Suprapubic skin (tissue), 4 donors: ENCODE measurements around the gene SERPING1. TPM values are rescaled to one million over a fixed set of nuclear protein-coding genes. Genes with fewer than 3 reads are reported as not detected.

Experiments
- DNase-seq, 2 donors: peaks; one replicate each; pipeline ENCODE4 v3.0.0-alpha.2; 2019; ENCODE audit warnings: low spot score in 2 of 2
- H3K27ac ChIP-seq: fragments of 200-600 bp; sonication (generic); one replicate; pipeline ENCODE4 v1.5.1; 2019
- H3K27me3 ChIP-seq: fragments of 200-600 bp; sonication (generic); one replicate; pipeline ENCODE4 v1.5.1; 2019
- H3K36me3 ChIP-seq: fragments of 200-600 bp; sonication (generic); one replicate; pipeline ENCODE4 v1.5.1; 2019
- H3K4me1 ChIP-seq: fragments of 200-600 bp; sonication (generic); one replicate; pipeline ENCODE4 v1.5.1; 2019
- H3K4me3 ChIP-seq: fragments of 200-600 bp; sonication (generic); one replicate; pipeline ENCODE4 v1.5.1; 2019; ENCODE audit warnings: mild to moderate bottlenecking
- H3K9me3 ChIP-seq: fragments of 200-600 bp; sonication (generic); one replicate; pipeline ENCODE4 v1.5.1; 2019
- CTCF ChIP-seq, 2 donors: fragments of 200-600 bp in 1 of 2; fragments of 450-650 bp in 1 of 2; sonication (generic) in 1 of 2; IDR thresholded peaks; one replicate each; pipeline ENCODE4 v1.5.1; 2016 to 2019; ENCODE audit warnings: antibody characterized with exemption in 2 of 2, mild to moderate bottlenecking in 1 of 2, moderate library complexity in 1 of 2
- EP300 ChIP-seq: sonication (generic); formaldehyde crosslinking; IDR thresholded peaks from one replicate; pipeline ENCODE4 v1.6.1; 2017; ENCODE audit warnings: antibody characterized with exemption
- POLR2A ChIP-seq, 2 donors: fragments of 450-650 bp; IDR thresholded peaks; one replicate each; pipeline ENCODE4 v1.6.1; 2017; ENCODE audit warnings: antibody characterized with exemption in 2 of 2, mild to moderate bottlenecking in 2 of 2, moderate library complexity in 2 of 2
- POLR2AphosphoS5 ChIP-seq, 3 donors: sonication (generic); formaldehyde crosslinking; IDR thresholded peaks; one replicate each; pipeline ENCODE4 v1.6.1; 2017; ENCODE audit warnings: antibody characterized with exemption in 3 of 3
- WGBS: methylation state at CpG from one replicate; pipeline ENCODE4 v1.1.5; 2018; 5-methylcytosine and 5-hydroxymethylcytosine counted together
- total RNA-seq, 4 donors: library from RNA; depleted of rRNA; stranded (reverse); fragments of >200 nt; gene quantifications; one replicate each; pipeline ENCODE4 v1.1.0, GENCODE V29; 2016

SERPING1 gene
- total RNA-seq, 4 donors from 2014 or later, result 93.3 to 173 (median 119) TPM

- H3K4me3 ChIP-seq, result no peak overlapping the region
- no peak overlapping the region for H3K27ac ChIP-seq
- DNase-seq, result no peak
- WGBS, result 85% methylated on average over 9 of the region's 9 CpGs
- no peaks in the 10 kb centered on the region for H3K4me1 ChIP-seq
- TF ChIP-seq CTCF (IDR thresholded peaks at IDR 0.05) (no peak), POLR2AphosphoS5 (IDR thresholded peaks at IDR 0.05) (no peak), POLR2A (IDR thresholded peaks at IDR 0.05) (no peak), EP300 (no peak)
- H3K27me3 ChIP-seq, result no peaks in the 10 kb centered on the region
- H3K9me3 ChIP-seq, result no peaks in the 10 kb centered on the region
- no peaks in the 10 kb centered on the region for H3K36me3 ChIP-seq
These were observed 13.1 kb upstream of the SERPING1 start for GRCh38 chr11:57584341-57584740.

GRCh38 chr11:57585301-57585700, 12.2 kb upstream of the SERPING1 start:
- Histone ChIP-seq H3K4me3 (no peak overlapping the region), H3K36me3 (no peaks in the 10 kb centered on the region), H3K27me3 (no peaks in the 10 kb centered on the region), H3K9me3 (no peaks in the 10 kb centered on the region), H3K27ac (no peak overlapping the region), H3K4me1 (no peaks in the 10 kb centered on the region)
- TF ChIP-seq POLR2A (IDR thresholded peaks at IDR 0.05), result no peak
- TF ChIP-seq POLR2AphosphoS5 (IDR thresholded peaks at IDR 0.05), result no peak
- no peak for TF ChIP-seq EP300
- no peak for TF ChIP-seq CTCF (IDR thresholded peaks at IDR 0.05)
- no peak for DNase-seq

GRCh38 chr11:57586711-57587245, 10.7 kb upstream of the SERPING1 start:
- Histone ChIP-seq H3K36me3 (no peaks in the 10 kb centered on the region), H3K9me3 (no peaks in the 10 kb centered on the region), H3K4me1 (no peaks in the 10 kb centered on the region), H3K4me3 (no peak overlapping the region), H3K27me3 (no peaks in the 10 kb centered on the region), H3K27ac (no peak overlapping the region)
- DNase-seq, result no peak
- 50% methylated on average over 2 of the region's 2 CpGs for WGBS
- TF ChIP-seq POLR2A (IDR thresholded peaks at IDR 0.05) (no peak), EP300 (no peak), POLR2AphosphoS5 (IDR thresholded peaks at IDR 0.05) (no peak)

GRCh38 chr11:57588046-57588710, 9.3 kb upstream of the SERPING1 start:
- Histone ChIP-seq H3K27ac (no peak overlapping the region), H3K9me3 (no peaks in the 10 kb centered on the region), H3K4me1 (no peaks in the 10 kb centered on the region), H3K36me3 (no peaks in the 10 kb centered on the region), H3K27me3 (no peaks in the 10 kb centered on the region), H3K4me3 (no peak overlapping the region)
- 92% methylated on average over 3 of the region's 3 CpGs for WGBS
- TF ChIP-seq EP300, result no peak
- DNase-seq, result no peak

- H3K9me3 ChIP-seq, result no peaks in the 10 kb centered on the region
- H3K4me1 ChIP-seq, result peaks cover 20% of the 10 kb centered on the region
- WGBS, result 83% methylated on average over 5 of the region's 5 CpGs
- no peak for TF ChIP-seq POLR2AphosphoS5 (IDR thresholded peaks at IDR 0.05)
- no peak for TF ChIP-seq CTCF (IDR thresholded peaks at IDR 0.05)
- TF ChIP-seq POLR2A (IDR thresholded peaks at IDR 0.05), result no peak
- no peak for TF ChIP-seq EP300
- H3K27me3 ChIP-seq, result no peaks in the 10 kb centered on the region
- DNase-seq, result no peak
- peak overlapping the region; percentile 92 for H3K27ac ChIP-seq
- H3K36me3 ChIP-seq, result no peaks in the 10 kb centered on the region
- no peak overlapping the region for H3K4me3 ChIP-seq
These were observed 1.1 kb upstream of the SERPING1 start for GRCh38 chr11:57596266-57596885.

- no peak for TF ChIP-seq EP300
- TF ChIP-seq CTCF (IDR thresholded peaks at IDR 0.05), result no peak
- TF ChIP-seq POLR2AphosphoS5 (IDR thresholded peaks at IDR 0.05), result no peak
- no peak for TF ChIP-seq POLR2A (IDR thresholded peaks at IDR 0.05)
- Histone ChIP-seq H3K4me3 (peak overlapping the region; percentile 51), H3K9me3 (no peaks in the 10 kb centered on the region), H3K27me3 (no peaks in the 10 kb centered on the region), H3K36me3 (peaks cover 3% of the 10 kb centered on the region), H3K27ac (peak overlapping the region; percentile 92), H3K4me1 (peaks cover 20% of the 10 kb centered on the region)
- 3% methylated on average over 23 of the region's 33 CpGs for WGBS
- DNase-seq, result peak; percentile 89 to 90
These were observed 688 bp downstream of the SERPING1 start for GRCh38 chr11:57597916-57598830.
